Measurements from ENCODE around the gene ANO10. TPM values are rescaled to one million over a fixed set of nuclear protein-coding genes. Genes with fewer than 3 reads are reported as not detected.
"Not testable (repeated sequence)": the region's sequence is repeated elsewhere in the genome, so short reads cannot be mapped to it uniquely, and the experiment has no call there.

Gene ANO10
- total and polyA plus RNA-seq, 7 experiments from 2014 or later, result 6.1 to 13.6 (median 9.3) TPM

- Histone ChIP-seq H3K4me3 (ENCODE audit: low read length) (no peak overlapping the region), H3K9me3 (ENCODE audit: control insufficient read depth in 2 of 3, low read length in 3 of 3) (no peaks in the 10 kb centered on the region), H3K27me3 (ENCODE audit: control insufficient read depth in 2 of 2, insufficient read depth in 2 of 2, low read length in 2 of 2) (no peaks in the 10 kb centered on the region), H3K4me1 (ENCODE audit: control insufficient read depth in 2 of 2, insufficient read depth in 2 of 2, low read length in 2 of 2) (peaks cover 17 to 18% of the 10 kb centered on the region in 2 donors), H3K27ac (ENCODE audit: low read depth, low read length) (no peak overlapping the region), H3K36me3 (ENCODE audit: control insufficient read depth in 2 of 3, insufficient read depth in 3 of 3, low read length in 3 of 3) (no peaks in the 10 kb centered on the region)
- DNase-seq (peak in 6 of 9 donors; percentile 39 to 68 (median 59)), ATAC-seq (peak; percentile 68)
- H3K27ac Mint-ChIP-seq, result peak overlapping the region in 4 of 9 donors; percentile 2 to 49 (median 24)
- H3K4me3 Mint-ChIP-seq, result no peak overlapping the region
- POLR2A ChIA-PET, result interaction anchor here (0.7 to 1.9 kb wide), 9 partner anchors 36 to 341 kb away, joined by 3 to 11 read pairs (median 4); partner anchors contain the start of gene SNRK
- H3K36me3 Mint-ChIP-seq, result peaks cover 0 to 4% (median 0%) of the 10 kb centered on the region in 5 donors
- peaks cover 0 to 8% (median 0%) of the 10 kb centered on the region in 5 donors for H3K27me3 Mint-ChIP-seq
- peaks cover 0 to 1% (median 0%) of the 10 kb centered on the region in 11 donors for H3K9me3 Mint-ChIP-seq
- H3K4me1 Mint-ChIP-seq, result peaks cover 18 to 51% (median 48%) of the 10 kb centered on the region in 7 donors
- CTCF ChIA-PET, result interaction anchor here (0.6 to 5.8 kb wide), 26 partner anchors 24 to 540 kb away, joined by 3 to 64 read pairs (median 4); partner anchors contain the start of gene SNRK
- intact Hi-C loops (cut with micrococcal nuclease), result loop anchor here (1.0 to 10.0 kb wide), 12 partner anchors 26 to 718 kb away; partner anchors contain the start of gene SNRK (in 2 of the 2)
Measured at GRCh38 chr3:43503067-43503728, 118.6 kb downstream of the ANO10 start.

- Mint-ChIP-seq H3K9me3 (peaks cover 0 to 1% (median 0%) of the 10 kb centered on the region in 11 donors), H3K4me1 (peaks cover 22 to 59% (median 53%) of the 10 kb centered on the region in 7 donors), H3K27me3 (peaks cover 0 to 8% (median 0%) of the 10 kb centered on the region in 5 donors), H3K4me3 (peak overlapping the region in 8 of 10 donors; percentile 3 to 57 (median 40)), H3K36me3 (peaks cover 0 to 2% (median 0%) of the 10 kb centered on the region in 5 donors), H3K27ac (peak overlapping the region in 8 of 9 donors; percentile 69 to 92 (median 80))
- peaks cover 17 to 18% of the 10 kb centered on the region in 2 donors for H3K4me1 ChIP-seq (ENCODE audit: control insufficient read depth in 2 of 2, insufficient read depth in 2 of 2, low read length in 2 of 2)
- no peak overlapping the region for H3K4me3 ChIP-seq (ENCODE audit: low read length)
- no peak overlapping the region for H3K27ac ChIP-seq (ENCODE audit: low read depth, low read length)
- CTCF ChIA-PET, result interaction anchor here (0.6 to 5.8 kb wide), 2 partner anchors 83 to 337 kb away, joined by 6 to 64 read pairs; no protein-coding TSS in a partner anchor
- ATAC-seq (peak; percentile 74), DNase-seq (no peak)
- intact Hi-C loops (cut with micrococcal nuclease), result no loop called here
- POLR2A ChIA-PET, result interaction anchor here (1.2 to 1.3 kb wide), 2 partner anchors 21 to 25 kb away, joined by 3 read pairs; no protein-coding TSS in a partner anchor
- no peaks in the 10 kb centered on the region for H3K27me3 ChIP-seq (ENCODE audit: control insufficient read depth in 2 of 2, insufficient read depth in 2 of 2, low read length in 2 of 2)
- H3K36me3 ChIP-seq (ENCODE audit: control insufficient read depth in 2 of 3, insufficient read depth in 3 of 3, low read length in 3 of 3), result no peaks in the 10 kb centered on the region
- H3K9me3 ChIP-seq (ENCODE audit: control insufficient read depth in 2 of 3, low read length in 3 of 3), result no peaks in the 10 kb centered on the region
Measured at GRCh38 chr3:43499256-43499655, 122.6 kb downstream of the ANO10 start.

- Mint-ChIP-seq H3K27ac (peak overlapping the region in 6 of 9 donors; percentile 68 to 87 (median 82)), H3K36me3 (peaks cover 0 to 3% (median 0%) of the 10 kb centered on the region in 5 donors), H3K9me3 (peaks cover 0 to under 1% (median 0%) of the 10 kb centered on the region in 11 donors), H3K27me3 (peaks cover 0 to 12% (median 0%) of the 10 kb centered on the region in 5 donors), H3K4me3 (no peak overlapping the region), H3K4me1 (peaks cover 20 to 55% (median 49%) of the 10 kb centered on the region in 7 donors)
- Histone ChIP-seq H3K36me3 (ENCODE audit: control insufficient read depth in 2 of 3, insufficient read depth in 3 of 3, low read length in 3 of 3) (no peaks in the 10 kb centered on the region), H3K27me3 (ENCODE audit: control insufficient read depth in 2 of 2, insufficient read depth in 2 of 2, low read length in 2 of 2) (no peaks in the 10 kb centered on the region), H3K4me1 (ENCODE audit: control insufficient read depth in 2 of 2, insufficient read depth in 2 of 2, low read length in 2 of 2) (peaks cover 16 to 18% of the 10 kb centered on the region in 2 donors), H3K27ac (ENCODE audit: low read depth, low read length) (no peak overlapping the region), H3K4me3 (ENCODE audit: low read length) (no peak overlapping the region), H3K9me3 (ENCODE audit: control insufficient read depth in 2 of 3, low read length in 3 of 3) (no peaks in the 10 kb centered on the region)
- no peak for DNase-seq
- intact Hi-C loops (cut with micrococcal nuclease), result no loop called here
- ChIA-PET CTCF (interaction anchor here (1.2 to 1.5 kb wide), 4 partner anchors 197 to 335 kb away, joined by 3 to 5 read pairs (median 3); no protein-coding TSS in a partner anchor), POLR2A (interaction anchor here (0.6 to 1.1 kb wide), 3 partner anchors 14 to 20 kb away, joined by 3 to 5 read pairs (median 3); no protein-coding TSS in a partner anchor)
- no peak for ATAC-seq
Measured at GRCh38 chr3:43497905-43498365, 123.9 kb downstream of the ANO10 start.

- CTCF ChIA-PET, result interaction anchor here (1.2 to 1.5 kb wide), 2 partner anchors 196 to 274 kb away, joined by 3 read pairs; no protein-coding TSS in a partner anchor
- H3K4me1 Mint-ChIP-seq, result peaks cover 15 to 51% (median 45%) of the 10 kb centered on the region in 7 donors
- peaks cover 0 to 14% (median 0%) of the 10 kb centered on the region in 5 donors for H3K27me3 Mint-ChIP-seq
- H3K27ac ChIP-seq (ENCODE audit: low read depth, low read length), result no peak overlapping the region
- no peaks in the 10 kb centered on the region for H3K27me3 ChIP-seq (ENCODE audit: control insufficient read depth in 2 of 2, insufficient read depth in 2 of 2, low read length in 2 of 2)
- H3K27ac Mint-ChIP-seq, result peak overlapping the region in 5 of 9 donors; percentile 23 to 86 (median 67)
- H3K36me3 Mint-ChIP-seq, result peaks cover 0 to 5% (median 0%) of the 10 kb centered on the region in 5 donors
- H3K4me3 Mint-ChIP-seq, result no peak overlapping the region
- POLR2A ChIA-PET, result interaction anchor here (0.6 to 1.1 kb wide), 3 partner anchors 14 to 19 kb away, joined by 3 to 5 read pairs (median 3); no protein-coding TSS in a partner anchor
- H3K4me1 ChIP-seq (ENCODE audit: control insufficient read depth in 2 of 2, insufficient read depth in 2 of 2, low read length in 2 of 2), result peaks cover 11 to 18% of the 10 kb centered on the region in 2 donors
- DNase-seq (no peak), ATAC-seq (no peak)
- H3K9me3 ChIP-seq (ENCODE audit: control insufficient read depth in 2 of 3, low read length in 3 of 3), result no peaks in the 10 kb centered on the region
- peaks cover 0 to 2% (median 0%) of the 10 kb centered on the region in 11 donors for H3K9me3 Mint-ChIP-seq
- H3K4me3 ChIP-seq (ENCODE audit: low read length), result no peak overlapping the region
- H3K36me3 ChIP-seq (ENCODE audit: control insufficient read depth in 2 of 3, insufficient read depth in 3 of 3, low read length in 3 of 3), result no peaks in the 10 kb centered on the region
- intact Hi-C loops (cut with micrococcal nuclease), result no loop called here
Measured at GRCh38 chr3:43497422-43497821, 124.4 kb downstream of the ANO10 start.

GRCh38 chr3:43496740-43497375, 125.0 kb downstream of the ANO10 start:
- ATAC-seq, result no peak
- ChIA-PET CTCF (no interaction called here), POLR2A (interaction anchor here (0.6 kb wide), 1 partner anchor 203 kb away, joined by 4 read pairs; no protein-coding TSS in a partner anchor)
- Mint-ChIP-seq H3K27ac (peak overlapping the region in 6 of 9 donors; percentile 8 to 86 (median 61)), H3K4me3 (no peak overlapping the region), H3K4me1 (peaks cover 17 to 53% (median 45%) of the 10 kb centered on the region in 7 donors), H3K36me3 (peaks cover 0 to 9% (median 0%) of the 10 kb centered on the region in 5 donors), H3K27me3 (peaks cover 0 to 20% (median 0%) of the 10 kb centered on the region in 5 donors), H3K9me3 (peaks cover 0 to 5% (median 0%) of the 10 kb centered on the region in 11 donors)
- H3K9me3 ChIP-seq (ENCODE audit: control insufficient read depth in 2 of 3, low read length in 3 of 3), result no peaks in the 10 kb centered on the region
- H3K4me1 ChIP-seq (ENCODE audit: control insufficient read depth in 2 of 2, insufficient read depth in 2 of 2, low read length in 2 of 2), result peaks cover 7 to 17% of the 10 kb centered on the region in 2 donors
- H3K4me3 ChIP-seq (ENCODE audit: low read length), result no peak overlapping the region
- H3K27me3 ChIP-seq (ENCODE audit: control insufficient read depth in 2 of 2, insufficient read depth in 2 of 2, low read length in 2 of 2), result no peaks in the 10 kb centered on the region
- no peak overlapping the region for H3K27ac ChIP-seq (ENCODE audit: low read depth, low read length)
- intact Hi-C loops (cut with micrococcal nuclease), result no loop called here
- H3K36me3 ChIP-seq (ENCODE audit: control insufficient read depth in 2 of 3, insufficient read depth in 3 of 3, low read length in 3 of 3), result no peaks in the 10 kb centered on the region
- no peak for DNase-seq

DNA sequence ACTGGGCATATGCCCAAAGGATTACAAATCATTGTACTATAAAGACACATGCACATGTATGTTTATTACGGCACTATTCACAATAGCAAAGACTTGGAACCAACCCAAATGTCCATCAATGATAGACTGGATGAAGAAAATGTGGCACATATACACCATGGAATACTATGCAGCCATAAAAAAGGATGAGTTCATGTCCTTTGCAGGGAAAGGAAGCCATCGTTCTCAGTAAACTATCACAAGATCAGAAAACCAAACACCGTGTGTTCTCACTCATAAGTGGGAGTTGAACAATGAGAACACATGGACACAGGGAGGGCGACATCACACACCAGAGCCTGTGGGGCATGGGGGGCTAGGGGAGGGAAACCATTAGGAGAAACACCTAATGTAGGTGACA, 128.9 kb downstream of the ANO10 start:
- H3K9me3 ChIP-seq (ENCODE audit: control insufficient read depth in 2 of 3, low read length in 3 of 3); ATAC-seq; H3K4me3 ChIP-seq (ENCODE audit: low read length); H3K4me1 ChIP-seq (ENCODE audit: control insufficient read depth in 2 of 2, insufficient read depth in 2 of 2, low read length in 2 of 2); POLR2A ChIA-PET; intact Hi-C loops (cut with micrococcal nuclease); H3K27ac Mint-ChIP-seq; H3K27me3 ChIP-seq (ENCODE audit: control insufficient read depth in 2 of 2, insufficient read depth in 2 of 2, low read length in 2 of 2); CTCF ChIA-PET; H3K36me3 ChIP-seq (ENCODE audit: control insufficient read depth in 2 of 3, insufficient read depth in 3 of 3, low read length in 3 of 3); H3K9me3 Mint-ChIP-seq; H3K27ac ChIP-seq (ENCODE audit: low read depth, low read length); DNase-seq; H3K4me3 Mint-ChIP-seq: not testable (repeated sequence)
- Mint-ChIP-seq H3K36me3 (peaks cover 0 to 12% (median 0%) of the 10 kb centered on the region in 5 donors), H3K27me3 (peaks cover 0 to 31% (median 0%) of the 10 kb centered on the region in 5 donors), H3K4me1 (peaks cover 10 to 31% (median 26%) of the 10 kb centered on the region in 7 donors)
